Sigmoid colon (tissue), 7 donors: ENCODE data around the gene SH3BP5. TPM values are rescaled to one million over a fixed set of nuclear protein-coding genes. Genes with fewer than 3 reads are reported as not detected.

ENCODE experiments used
- DNase-seq: peaks from one replicate; pipeline ENCODE4 v3.0.0-alpha.2; 2019
- H3K27ac ChIP-seq, 4 donors: fragments of 200-600 bp; sonication (generic); one replicate each; pipeline ENCODE4 v1.5.1; 2016 to 2019; ENCODE audit warnings: mild to moderate bottlenecking in 1 of 4
- H3K27me3 ChIP-seq, 3 donors: fragments of 200-600 bp; sonication (generic); one replicate each; pipeline ENCODE4 v1.5.1; 2019; ENCODE audit warnings: mild to moderate bottlenecking in 1 of 3
- H3K36me3 ChIP-seq, 4 donors: fragments of 200-600 bp; sonication (generic); one replicate each; pipeline ENCODE4 v1.5.1; 2016 to 2019
- H3K4me1 ChIP-seq, 4 donors: fragments of 200-600 bp; sonication (generic); one replicate each; pipeline ENCODE4 v1.5.1; 2017 to 2019
- H3K4me3 ChIP-seq, 4 donors: fragments of 200-600 bp; sonication (generic); one replicate each; pipeline ENCODE4 v1.5.1; 2017 to 2019; ENCODE audit warnings: mild to moderate bottlenecking in 2 of 4, moderate library complexity in 1 of 4
- H3K9me3 ChIP-seq, 4 donors: fragments of 200-600 bp in 3 of 4; sonication (generic) in 3 of 4; one replicate each; pipeline versions ENCODE4 v1.5.1 to v1.6.1; 2013 to 2019
- CTCF ChIP-seq, 4 experiments: fragments of 450-650 bp in 3 of 4; fragments of 200-600 bp in 1 of 4; IDR thresholded peaks; one replicate each; pipeline ENCODE4 v1.5.1; 2016 to 2019; ENCODE audit warnings: antibody characterized with exemption in 4 of 4, mild to moderate bottlenecking in 3 of 4, moderate library complexity in 2 of 4
- EP300 ChIP-seq, 4 donors: sonication (generic); formaldehyde crosslinking; IDR thresholded peaks; one replicate each; pipeline ENCODE4 v1.6.1; 2017; ENCODE audit warnings: antibody characterized with exemption in 4 of 4
- POLR2A ChIP-seq, 2 donors: fragments of 450-650 bp; IDR thresholded peaks; one replicate each; pipeline ENCODE4 v1.6.1; 2016; ENCODE audit warnings: antibody characterized with exemption in 2 of 2, mild to moderate bottlenecking in 2 of 2, moderate library complexity in 2 of 2
- POLR2AphosphoS5 ChIP-seq, 4 donors: sonication (generic); formaldehyde crosslinking; IDR thresholded peaks; one replicate each; pipeline ENCODE4 v1.6.1; 2017; ENCODE audit warnings: antibody characterized with exemption in 4 of 4
- WGBS, 2 donors: extraction: QIAGEN DNeasy Blood & Tissue Kit; methylation state at CpG; one replicate each; pipeline ENCODE4 v1.1.7; 2013; 5-methylcytosine and 5-hydroxymethylcytosine counted together
- intact Hi-C: fragments of 100-400 bp; cut with DNase I; formaldehyde crosslinking; loops from one replicate; pipeline ENCODE4 v1.15.1; 2023
- polyA plus RNA-seq, 3 donors: library from polyadenylated mRNA; stranded (reverse); fragments of 200-250 nt; gene quantifications; one replicate each; pipeline ENCODE4 v1.2.3, GENCODE V29; 2013
- total RNA-seq, 4 donors: library from RNA; depleted of rRNA; stranded (reverse); fragments of >200 nt; gene quantifications; one replicate each; pipeline ENCODE4 v1.1.0, GENCODE V29; 2016
- donor health status: healthy with polysubstance abuse.
- donor health status: Bipolar disorder and iron deficiency.
- donor health status: healthy.

The SH3BP5 gene
- total and polyA plus RNA-seq, 7 donors, result 5.5 to 40.4 (median 31.2) TPM

DNA sequence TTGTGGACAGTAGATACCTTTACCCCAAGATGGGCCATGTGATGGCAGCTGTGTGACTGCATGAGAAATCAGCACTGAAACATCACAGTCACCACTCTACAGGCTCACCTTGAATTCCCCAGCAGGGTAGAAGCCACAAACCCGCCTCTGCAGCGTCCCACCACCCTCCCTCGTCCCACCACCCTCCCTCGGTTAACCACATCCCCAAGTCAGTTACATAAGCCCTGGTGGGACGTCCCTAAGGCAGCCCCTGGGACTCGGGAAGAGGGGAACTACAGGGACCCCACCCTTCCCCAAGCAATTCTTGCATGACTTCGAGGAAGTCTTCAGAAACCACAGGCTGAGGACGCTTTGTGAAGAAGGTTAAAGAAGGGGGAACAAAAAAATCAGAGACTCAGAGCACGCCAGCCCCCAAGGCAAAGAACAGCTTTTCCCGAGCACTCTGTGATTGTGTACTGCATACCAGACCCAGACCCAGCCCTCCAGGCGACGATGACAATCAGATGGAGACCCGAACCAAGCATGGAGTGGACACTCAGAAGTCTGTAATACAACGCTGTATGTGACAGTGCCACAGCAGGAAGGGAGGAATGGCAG lies 60.5 kb downstream of the SH3BP5 start:
- intact Hi-C loops, result no loop called here
- Histone ChIP-seq H3K27me3 (no peaks in the 10 kb centered on the region), H3K27ac (peak overlapping the region; percentile 31 to 57 (median 41)), H3K4me1 (peaks cover 0 to 25% (median 16%) of the 10 kb centered on the region in 4 donors), H3K4me3 (no peak overlapping the region), H3K36me3 (no peaks in the 10 kb centered on the region), H3K9me3 (no peaks in the 10 kb centered on the region)
- peak; percentile 80 for DNase-seq
- 45 to 73% methylated on average over 14 of the region's 14 CpGs for WGBS, 2 donors
- TF ChIP-seq CTCF (IDR thresholded peaks at IDR 0.05) (no peak), EP300 (IDR thresholded peaks at IDR 0.05) (peak in 1 of 4 donors; percentile 68), POLR2A (IDR thresholded peaks at IDR 0.05) (no peak), POLR2AphosphoS5 (IDR thresholded peaks at IDR 0.05) (peak in 2 of 4 donors; percentile 25 to 51)

DNA sequence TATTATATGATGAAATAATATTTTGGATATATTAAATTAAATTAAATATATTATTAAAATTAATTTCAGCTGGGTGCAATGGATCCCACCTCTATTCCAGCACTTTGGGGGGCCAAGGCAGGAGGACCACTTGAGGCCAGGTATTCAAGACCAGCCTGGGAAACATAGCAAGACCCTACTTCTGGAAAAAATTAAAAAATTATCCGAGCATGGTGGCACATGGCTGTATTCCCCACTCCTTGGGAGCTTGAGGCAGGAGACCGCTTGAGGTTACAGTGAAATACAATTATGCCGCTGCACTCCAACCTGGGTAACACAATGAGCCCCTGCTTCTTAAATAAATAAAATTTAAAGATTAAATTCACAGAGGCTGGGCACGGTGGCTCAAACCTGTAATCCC lies 61.4 kb downstream of the SH3BP5 start:
- Histone ChIP-seq H3K9me3 (no peaks in the 10 kb centered on the region), H3K4me3 (no peak overlapping the region), H3K4me1 (peaks cover 0 to 25% (median 16%) of the 10 kb centered on the region in 4 donors), H3K27ac (peak overlapping the region in 1 of 4 donors; percentile 57), H3K36me3 (no peaks in the 10 kb centered on the region), H3K27me3 (no peaks in the 10 kb centered on the region)
- 89 to 90% methylated on average over 4 of the region's 4 CpGs for WGBS, 2 donors
- DNase-seq, result peak; percentile 44
- intact Hi-C loops, result no loop called here
- no peak for TF ChIP-seq EP300 (IDR thresholded peaks at IDR 0.05)
- TF ChIP-seq POLR2AphosphoS5 (IDR thresholded peaks at IDR 0.05), result no peak
- no peak for TF ChIP-seq CTCF (IDR thresholded peaks at IDR 0.05)
- no peak for TF ChIP-seq POLR2A (IDR thresholded peaks at IDR 0.05)

DNA sequence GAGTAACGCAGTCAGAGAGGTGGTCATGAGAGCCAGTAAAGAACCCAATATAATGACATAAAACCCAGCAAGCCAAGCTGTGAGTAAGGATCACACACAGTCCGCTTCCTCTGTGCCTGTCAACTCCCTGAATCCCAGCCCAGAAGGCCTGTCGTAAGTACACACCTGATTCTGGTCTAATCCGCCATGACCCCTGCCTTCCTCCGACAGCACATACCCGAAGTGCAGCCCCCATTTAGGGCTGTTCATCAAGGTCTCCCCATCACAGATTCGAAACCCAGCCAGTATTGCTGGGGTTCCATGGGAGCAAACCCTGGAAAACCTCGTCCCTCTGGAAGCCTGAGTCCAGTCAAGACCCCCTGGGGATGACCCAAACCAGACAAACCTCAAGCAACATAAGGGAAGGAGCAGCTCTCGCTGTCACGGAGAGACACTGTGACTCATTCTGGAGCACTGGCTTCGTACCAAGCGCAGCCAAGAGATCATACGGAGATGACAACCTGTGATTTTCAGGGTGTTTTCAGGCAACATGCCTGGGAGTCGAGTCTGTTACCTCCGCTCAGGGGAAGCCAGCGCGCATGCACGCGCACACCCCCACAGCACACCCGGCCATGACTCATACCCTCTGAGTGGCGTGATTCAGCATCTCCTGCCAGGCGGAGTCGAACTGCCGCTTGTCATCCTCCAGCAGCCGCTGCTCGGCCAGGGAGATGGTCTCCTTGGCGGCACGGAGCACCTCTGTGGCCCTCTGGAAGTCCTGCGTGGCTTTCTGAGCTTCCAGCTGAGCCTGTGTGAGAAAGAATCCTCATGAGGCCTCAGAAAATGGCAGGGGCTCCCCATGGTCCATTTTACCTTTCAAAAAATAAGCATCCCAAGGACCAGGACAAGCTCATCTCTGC lies 63.0 kb downstream of the SH3BP5 start:
- TF ChIP-seq POLR2AphosphoS5 (IDR thresholded peaks at IDR 0.05) (peak; percentile 52 to 89 (median 71)), EP300 (IDR thresholded peaks at IDR 0.05) (peak in 1 of 4 donors; percentile 37), POLR2A (IDR thresholded peaks at IDR 0.05) (no peak)
- 63 to 85% methylated on average over 29 of the region's 29 CpGs for WGBS, 2 donors
- Histone ChIP-seq H3K27ac (peak overlapping the region; percentile 56 to 73 (median 64)), H3K4me1 (peaks cover 0 to 31% (median 16%) of the 10 kb centered on the region in 4 donors), H3K27me3 (no peaks in the 10 kb centered on the region), H3K36me3 (no peaks in the 10 kb centered on the region), H3K4me3 (no peak overlapping the region), H3K9me3 (no peaks in the 10 kb centered on the region)
- intact Hi-C loops, result loop anchor here (2.0 to 10.0 kb wide), 3 partner anchors 63 to 295 kb away; partner anchors contain the start of gene SH3BP5
- DNase-seq, result peak; percentile 97

DNA sequence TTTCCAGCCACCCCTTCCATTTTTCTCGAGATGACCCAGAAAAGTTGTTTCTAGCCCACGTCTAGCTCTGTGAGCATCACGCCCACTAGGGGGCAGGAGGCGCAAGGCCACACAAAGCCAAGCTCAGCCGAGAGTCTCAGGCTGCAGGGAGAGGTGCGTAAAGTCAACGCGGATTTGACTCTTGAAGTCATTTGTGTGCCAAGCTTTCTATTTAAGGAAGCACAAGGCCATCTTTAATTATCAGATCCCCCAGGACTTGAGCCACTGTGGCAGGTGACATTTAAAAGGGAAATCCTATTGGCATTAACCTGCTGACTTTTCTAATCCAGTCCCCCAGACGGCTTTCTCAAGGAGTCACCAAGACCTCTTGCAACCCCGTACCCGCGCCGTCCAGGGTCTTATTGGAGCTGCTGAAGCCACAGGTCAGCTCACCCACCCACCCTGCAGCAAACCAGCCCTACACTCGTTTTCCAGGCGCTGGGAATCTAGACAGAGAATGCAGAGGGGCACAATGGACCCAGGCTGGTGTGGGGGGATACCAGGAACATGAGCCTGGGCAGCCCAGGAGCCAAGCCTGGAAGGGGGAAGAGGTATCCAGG lies 64.3 kb downstream of the SH3BP5 start:
- Histone ChIP-seq H3K9me3 (no peaks in the 10 kb centered on the region), H3K27me3 (no peaks in the 10 kb centered on the region), H3K27ac (peak overlapping the region; percentile 56 to 73 (median 64)), H3K4me1 (peaks cover 0 to 31% (median 21%) of the 10 kb centered on the region in 4 donors), H3K4me3 (no peak overlapping the region), H3K36me3 (no peaks in the 10 kb centered on the region)
- 36 to 37% methylated on average over 15 of the region's 15 CpGs for WGBS, 2 donors
- intact Hi-C loops, result loop anchor here (1.0 to 10.0 kb wide), 4 partner anchors 65 to 297 kb away; partner anchors contain the start of gene SH3BP5
- TF ChIP-seq EP300 (IDR thresholded peaks at IDR 0.05), result no peak
- no peak for TF ChIP-seq POLR2A (IDR thresholded peaks at IDR 0.05)
- TF ChIP-seq POLR2AphosphoS5 (IDR thresholded peaks at IDR 0.05), result peak in 1 of 4 donors; percentile 21
- peak; percentile 78 to 93 (median 88) for TF ChIP-seq CTCF (IDR thresholded peaks at IDR 0.05)
- DNase-seq, result peak; percentile 94
